Stomach (tissue), 9 donors: ENCODE results near the gene DYNC2I2. TPM values are rescaled to one million over a fixed set of nuclear protein-coding genes. Genes with fewer than 3 reads are reported as not detected.

ENCODE experiments used
- DNase-seq, 2 donors: peaks; one replicate each; pipeline versions ENCODE4 v3.0.0 to v3.0.0-alpha.2; 2013 to 2019
- H3K27ac ChIP-seq, 5 donors: fragments of 200-600 bp in 4 of 5; sonication (generic) in 4 of 5; one replicate each; pipeline ENCODE4 v1.5.1; 2013 to 2019; ENCODE audit warnings: mild to moderate bottlenecking in 1 of 5, moderate library complexity in 1 of 5
- H3K27me3 ChIP-seq, 3 donors: fragments of 200-600 bp; sonication (generic); one replicate each; pipeline ENCODE4 v1.5.1; 2017 to 2019; ENCODE audit warnings: mixed run types in 1 of 3
- H3K36me3 ChIP-seq, 4 donors: fragments of 200-600 bp; sonication (generic); 1 replicate in 3 of 4; 2 replicates in 1 of 4; pipeline ENCODE4 v1.5.1; 2016 to 2019
- H3K4me1 ChIP-seq, 4 donors: fragments of 200-600 bp; sonication (generic); one replicate each; pipeline ENCODE4 v1.5.1; 2016 to 2019
- H3K4me3 ChIP-seq, 4 donors: fragments of 200-600 bp; sonication (generic) in 3 of 4; one replicate each; pipeline ENCODE4 v1.5.1; 2016 to 2019; ENCODE audit warnings: mild to moderate bottlenecking in 1 of 4
- H3K9me3 ChIP-seq, 4 donors: fragments of 200-600 bp; sonication (generic); one replicate each; pipeline ENCODE4 v1.5.1; 2016 to 2019
- CTCF ChIP-seq, 7 experiments: fragments of 450-650 bp in 4 of 7; fragments of 200-600 bp in 3 of 7; sonication (generic) in 3 of 7; IDR thresholded peaks; one replicate each; pipeline ENCODE4 v1.5.1; 2016 to 2019; ENCODE audit warnings: antibody characterized with exemption in 7 of 7, control low read depth in 2 of 7, mild to moderate bottlenecking in 1 of 7
- EP300 ChIP-seq: sonication (generic); formaldehyde crosslinking; IDR thresholded peaks from one replicate; pipeline ENCODE4 v1.6.1; 2017; ENCODE audit warnings: antibody characterized with exemption
- POLR2A ChIP-seq, 4 donors: fragments of 450-650 bp; IDR thresholded peaks; one replicate each; pipeline ENCODE4 v1.6.1; 2016; ENCODE audit warnings: antibody characterized with exemption in 4 of 4, control low read depth in 2 of 4, mild to moderate bottlenecking in 1 of 4, moderate library complexity in 1 of 4
- POLR2AphosphoS5 ChIP-seq, 3 donors: sonication (generic); formaldehyde crosslinking; IDR thresholded peaks; one replicate each; pipeline ENCODE4 v1.6.1; 2016; ENCODE audit warnings: antibody characterized with exemption in 3 of 3
- WGBS, 5 donors: extraction: QIAGEN DNeasy Blood & Tissue Kit in 3 of 5; methylation state at CpG; one replicate each; pipeline versions ENCODE4 v1.1.5 to v1.1.7; 2013 to 2018; 5-methylcytosine and 5-hydroxymethylcytosine counted together
- intact Hi-C: fragments of 100-400 bp; cut with DNase I; formaldehyde crosslinking; loops from one replicate; pipeline ENCODE4 v1.15.1; 2023; ENCODE audit warnings: low total_unique reads
- polyA plus RNA-seq, 3 donors: library from polyadenylated mRNA; stranded (reverse); fragments of 200-250 nt; gene quantifications; one replicate each; pipeline ENCODE4 v1.2.3, GENCODE V29; 2013
- total RNA-seq, 5 donors: library from RNA; depleted of rRNA; stranded (reverse); fragments of >200 nt; gene quantifications; one replicate each; pipeline versions ENCODE4 v1.1.0 to v1.2.3, GENCODE V29; 2014 to 2016
- donor health status: healthy with polysubstance abuse.
- donor health status: Bipolar disorder and iron deficiency.
- donor health status: healthy.

Gene DYNC2I2
- total and polyA plus RNA-seq, 8 donors, result 2.9 to 125 (median 53.3) TPM

GRCh38 chr9:128704356-128704670, 47.7 kb upstream of the DYNC2I2 start:
- WGBS, 5 donors, result 87 to 92% (median 91%) methylated on average over 4 to 5 of the region's 5 CpGs
- Histone ChIP-seq H3K9me3 (no peaks in the 10 kb centered on the region), H3K36me3 (peaks cover 0 to 11% (median 0%) of the 10 kb centered on the region in 4 donors), H3K4me1 (peaks cover 12 to 19% (median 16%) of the 10 kb centered on the region in 4 donors), H3K4me3 (peak overlapping the region in 1 of 4 donors; percentile 85), H3K27me3 (no peaks in the 10 kb centered on the region), H3K27ac (peak overlapping the region; percentile 5 to 88 (median 81))
- intact Hi-C loops, result no loop called here
- TF ChIP-seq CTCF (IDR thresholded peaks at IDR 0.05) (no peak), POLR2AphosphoS5 (IDR thresholded peaks at IDR 0.05) (no peak), EP300 (no peak), POLR2A (IDR thresholded peaks at IDR 0.05) (no peak)
- no peak for DNase-seq

- intact Hi-C loops, result no loop called here
- no peaks in the 10 kb centered on the region for H3K9me3 ChIP-seq
- H3K27ac ChIP-seq, result peak overlapping the region; percentile 71 to 88 (median 81)
- no peaks in the 10 kb centered on the region for H3K27me3 ChIP-seq
- H3K4me3 ChIP-seq, result peak overlapping the region; percentile 74 to 85 (median 80)
- 43 to 69% (median 59%) methylated on average over 25 to 31 of the region's 31 CpGs for WGBS, 5 donors
- DNase-seq, result peak in 1 of 2 donors; percentile 61
- TF ChIP-seq POLR2AphosphoS5 (IDR thresholded peaks at IDR 0.05), result no peak
- TF ChIP-seq CTCF (IDR thresholded peaks at IDR 0.05), result no peak
- no peak for TF ChIP-seq EP300
- no peak for TF ChIP-seq POLR2A (IDR thresholded peaks at IDR 0.05)
- peaks cover 12 to 19% (median 16%) of the 10 kb centered on the region in 4 donors for H3K4me1 ChIP-seq
- peaks cover 0 to 11% (median 0%) of the 10 kb centered on the region in 4 donors for H3K36me3 ChIP-seq
These were observed 47.1 kb upstream of the DYNC2I2 start for GRCh38 chr9:128703616-128704355.

- 4 to 12% (median 6%) methylated on average over 14 to 55 of the region's 55 CpGs for WGBS, 5 donors
- peak in 1 of 2 donors; percentile 58 for DNase-seq
These were observed 46.4 kb upstream of the DYNC2I2 start for GRCh38 chr9:128702949-128703615.

More at GRCh38 chr9:128702949-128703615, 46.4 kb upstream of the DYNC2I2 start:
- Histone ChIP-seq H3K27ac (peak overlapping the region; percentile 71 to 88 (median 81)), H3K27me3 (no peaks in the 10 kb centered on the region), H3K9me3 (no peaks in the 10 kb centered on the region), H3K4me3 (peak overlapping the region; percentile 74 to 85 (median 80)), H3K36me3 (peaks cover 0 to 11% (median 0%) of the 10 kb centered on the region in 4 donors), H3K4me1 (peaks cover 12 to 19% (median 16%) of the 10 kb centered on the region in 4 donors)
- TF ChIP-seq POLR2A (IDR thresholded peaks at IDR 0.05) (no peak), CTCF (IDR thresholded peaks at IDR 0.05) (no peak), EP300 (no peak), POLR2AphosphoS5 (IDR thresholded peaks at IDR 0.05) (no peak)
- intact Hi-C loops, result no loop called here
